SK-N-SH treated with all-trans-retinoic acid at 6 μM for 48 hours (cell line): ENCODE measurements around the gene TMEM165.

ENCODE experiments used
- ARNTL ChIP-seq: fragments of 450-650 bp; formaldehyde crosslinking; IDR thresholded peaks from 2 replicates; pipeline ENCODE4 v1.5.0; 2020; ENCODE audit warnings: low read depth, mild to moderate bottlenecking, moderate library complexity, borderline replicate concordance
- CSDC2 ChIP-seq: fragments of 250-450 bp; sonication (Bioruptor Pico); IDR thresholded peaks from 2 replicates; pipeline ENCODE4 v1.5.0; 2020; ENCODE audit warnings: mild to moderate bottlenecking, moderate library complexity
- RARB ChIP-seq: fragments of 250-450 bp; sonication (Bioruptor Pico); IDR thresholded peaks from 2 replicates; pipeline ENCODE4 v1.8.0; 2021; ENCODE audit warnings: mild to moderate bottlenecking, moderate library complexity
- TCF4 ChIP-seq: fragments of 250-450 bp; sonication (Bioruptor Pico); IDR thresholded peaks from 2 replicates; pipeline ENCODE4 v1.8.0; 2021; ENCODE audit warnings: mild to moderate bottlenecking, moderate library complexity, borderline replicate concordance
- ZC3H10 ChIP-seq: fragments of 250-450 bp; sonication (Bioruptor Pico); IDR thresholded peaks from 2 replicates; pipeline ENCODE4 v1.5.1; 2021; ENCODE audit warnings: mild to moderate bottlenecking, moderate library complexity
- ZFP3 ChIP-seq: fragments of 250-450 bp; sonication (Bioruptor Pico); IDR thresholded peaks from 2 replicates; pipeline ENCODE4 v1.5.0; 2020; ENCODE audit warnings: mild to moderate bottlenecking, moderate library complexity
- ZFP30 ChIP-seq: fragments of 450-650 bp; formaldehyde crosslinking; IDR thresholded peaks from 2 replicates; pipeline ENCODE4 v1.5.0; 2022; ENCODE audit warnings: mild to moderate bottlenecking, moderate library complexity
- ZNF70 ChIP-seq: fragments of 450-650 bp; formaldehyde crosslinking; IDR thresholded peaks from 2 replicates; pipeline ENCODE4 v1.5.0; 2020; ENCODE audit warnings: mild to moderate bottlenecking, moderate library complexity
- TF ChIP-seq, protein P1 (sequence below): fragments of 250-450 bp; sonication (Bioruptor Pico); IDR thresholded peaks from 2 replicates; pipeline ENCODE4 v1.5.0; 2020; ENCODE audit warnings: mild to moderate bottlenecking, moderate library complexity
- TF ChIP-seq, protein P2 (sequence below): fragments of 250-450 bp; sonication (Bioruptor Pico); IDR thresholded peaks from 2 replicates; pipeline ENCODE4 v1.8.0; 2021; ENCODE audit warnings: low read depth, mild to moderate bottlenecking, moderate library complexity, borderline replicate concordance
- TF ChIP-seq, protein P3 (sequence below): fragments of 250-450 bp; sonication (Bioruptor Pico); IDR thresholded peaks from 2 replicates; pipeline ENCODE4 v1.5.1; 2020; ENCODE audit warnings: low read depth, mild to moderate bottlenecking, moderate library complexity

DNA sequence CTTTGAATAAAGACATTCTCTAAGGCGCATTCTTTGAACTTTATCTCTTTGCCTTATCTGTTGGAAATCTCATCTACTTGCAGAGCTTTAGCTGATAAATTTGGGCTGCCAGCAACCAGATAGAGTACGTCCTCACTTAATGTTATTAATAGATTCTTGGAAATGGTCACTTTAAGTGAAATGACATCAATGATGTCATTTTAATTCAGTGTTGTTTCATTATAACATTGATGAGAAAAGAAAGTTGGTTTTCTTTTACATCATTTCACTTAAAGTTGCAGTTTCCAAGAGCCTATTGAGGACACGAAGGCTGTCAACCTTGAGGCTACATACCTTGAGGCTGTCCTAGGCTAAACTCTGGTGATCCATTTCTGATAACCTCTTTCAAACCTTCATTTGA, 9.3 kb downstream of the TMEM165 start:
- no peak for TF ChIP-seq CSDC2 (CRISPR knock-in tag)
- TF ChIP-seq, protein P1, sequence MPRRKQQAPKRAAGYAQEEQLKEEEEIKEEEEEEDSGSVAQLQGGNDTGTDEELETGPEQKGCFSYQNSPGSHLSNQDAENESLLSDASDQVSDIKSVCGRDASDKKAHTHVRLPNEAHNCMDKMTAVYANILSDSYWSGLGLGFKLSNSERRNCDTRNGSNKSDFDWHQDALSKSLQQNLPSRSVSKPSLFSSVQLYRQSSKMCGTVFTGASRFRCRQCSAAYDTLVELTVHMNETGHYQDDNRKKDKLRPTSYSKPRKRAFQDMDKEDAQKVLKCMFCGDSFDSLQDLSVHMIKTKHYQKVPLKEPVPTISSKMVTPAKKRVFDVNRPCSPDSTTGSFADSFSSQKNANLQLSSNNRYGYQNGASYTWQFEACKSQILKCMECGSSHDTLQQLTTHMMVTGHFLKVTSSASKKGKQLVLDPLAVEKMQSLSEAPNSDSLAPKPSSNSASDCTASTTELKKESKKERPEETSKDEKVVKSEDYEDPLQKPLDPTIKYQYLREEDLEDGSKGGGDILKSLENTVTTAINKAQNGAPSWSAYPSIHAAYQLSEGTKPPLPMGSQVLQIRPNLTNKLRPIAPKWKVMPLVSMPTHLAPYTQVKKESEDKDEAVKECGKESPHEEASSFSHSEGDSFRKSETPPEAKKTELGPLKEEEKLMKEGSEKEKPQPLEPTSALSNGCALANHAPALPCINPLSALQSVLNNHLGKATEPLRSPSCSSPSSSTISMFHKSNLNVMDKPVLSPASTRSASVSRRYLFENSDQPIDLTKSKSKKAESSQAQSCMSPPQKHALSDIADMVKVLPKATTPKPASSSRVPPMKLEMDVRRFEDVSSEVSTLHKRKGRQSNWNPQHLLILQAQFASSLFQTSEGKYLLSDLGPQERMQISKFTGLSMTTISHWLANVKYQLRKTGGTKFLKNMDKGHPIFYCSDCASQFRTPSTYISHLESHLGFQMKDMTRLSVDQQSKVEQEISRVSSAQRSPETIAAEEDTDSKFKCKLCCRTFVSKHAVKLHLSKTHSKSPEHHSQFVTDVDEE (CRISPR knock-in tag): no peak
- no peak for TF ChIP-seq ZNF70 (CRISPR knock-in tag)
- TF ChIP-seq ARNTL (CRISPR knock-in tag): no peak
- no peak for TF ChIP-seq ZFP3 (CRISPR knock-in tag)
- TF ChIP-seq RARB (CRISPR knock-in tag): no peak
- TF ChIP-seq, protein P2, sequence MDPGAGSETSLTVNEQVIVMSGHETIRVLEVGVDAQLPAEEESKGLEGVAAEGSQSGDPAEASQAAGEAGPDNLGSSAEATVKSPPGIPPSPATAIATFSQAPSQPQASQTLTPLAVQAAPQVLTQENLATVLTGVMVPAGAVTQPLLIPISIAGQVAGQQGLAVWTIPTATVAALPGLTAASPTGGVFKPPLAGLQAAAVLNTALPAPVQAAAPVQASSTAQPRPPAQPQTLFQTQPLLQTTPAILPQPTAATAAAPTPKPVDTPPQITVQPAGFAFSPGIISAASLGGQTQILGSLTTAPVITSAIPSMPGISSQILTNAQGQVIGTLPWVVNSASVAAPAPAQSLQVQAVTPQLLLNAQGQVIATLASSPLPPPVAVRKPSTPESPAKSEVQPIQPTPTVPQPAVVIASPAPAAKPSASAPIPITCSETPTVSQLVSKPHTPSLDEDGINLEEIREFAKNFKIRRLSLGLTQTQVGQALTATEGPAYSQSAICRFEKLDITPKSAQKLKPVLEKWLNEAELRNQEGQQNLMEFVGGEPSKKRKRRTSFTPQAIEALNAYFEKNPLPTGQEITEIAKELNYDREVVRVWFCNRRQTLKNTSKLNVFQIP: no peak
- no peak for TF ChIP-seq TCF4 (CRISPR knock-in tag)
- no peak for TF ChIP-seq ZC3H10 (CRISPR knock-in tag)
- TF ChIP-seq, protein P3, sequence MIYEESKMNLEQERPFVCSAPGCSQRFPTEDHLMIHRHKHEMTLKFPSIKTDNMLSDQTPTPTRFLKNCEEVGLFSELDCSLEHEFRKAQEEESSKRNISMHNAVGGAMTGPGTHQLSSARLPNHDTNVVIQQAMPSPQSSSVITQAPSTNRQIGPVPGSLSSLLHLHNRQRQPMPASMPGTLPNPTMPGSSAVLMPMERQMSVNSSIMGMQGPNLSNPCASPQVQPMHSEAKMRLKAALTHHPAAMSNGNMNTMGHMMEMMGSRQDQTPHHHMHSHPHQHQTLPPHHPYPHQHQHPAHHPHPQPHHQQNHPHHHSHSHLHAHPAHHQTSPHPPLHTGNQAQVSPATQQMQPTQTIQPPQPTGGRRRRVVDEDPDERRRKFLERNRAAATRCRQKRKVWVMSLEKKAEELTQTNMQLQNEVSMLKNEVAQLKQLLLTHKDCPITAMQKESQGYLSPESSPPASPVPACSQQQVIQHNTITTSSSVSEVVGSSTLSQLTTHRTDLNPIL (CRISPR knock-in tag): no peak
- TF ChIP-seq ZFP30 (CRISPR knock-in tag): no peak
